HG03139 (cell line): ENCODE results near the gene TRPM1.
"Not testable (repeated sequence)": the region's sequence is repeated elsewhere in the genome, so short reads cannot be mapped to it uniquely, and the experiment has no call there.

Source experiments
- ATAC-seq: cut with Tn5 transposase; IDR thresholded peaks from one replicate; pipeline ENCODE4 v1.9.1; 2021; ENCODE audit not compliant: unreplicated experiment

TRPM1 gene

DNA sequence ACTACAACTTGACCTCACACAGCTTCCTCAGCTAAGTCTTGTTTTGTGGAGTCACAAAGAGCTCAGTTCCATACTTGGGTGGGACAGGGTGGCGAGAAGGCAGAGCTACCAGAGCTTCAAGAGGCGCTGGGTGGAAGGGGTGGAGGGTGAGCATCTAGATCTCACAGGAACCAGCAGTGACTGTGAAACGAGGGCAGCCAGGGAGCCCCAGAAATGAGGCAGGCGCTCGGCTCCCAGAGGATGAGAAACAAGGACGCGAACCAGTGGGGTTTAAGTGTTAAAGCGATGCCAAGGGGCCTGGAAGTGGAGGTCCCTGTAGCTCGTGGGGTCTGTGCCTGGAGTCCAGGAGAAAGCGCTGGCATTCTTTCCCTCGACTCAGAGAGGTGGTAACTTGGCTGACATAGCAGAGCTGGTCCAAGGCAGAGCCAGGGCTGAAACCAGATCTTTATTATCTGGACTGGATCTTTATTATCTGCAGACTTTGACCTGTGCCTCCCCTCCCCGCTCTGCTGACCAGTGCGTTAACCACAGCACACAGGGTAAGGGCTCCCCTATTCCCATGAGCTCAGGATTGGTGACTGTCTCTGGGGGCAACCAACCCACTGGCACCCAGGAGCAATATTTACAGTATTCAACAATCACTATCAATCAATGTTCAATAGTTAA lies 26.2 kb upstream of the TRPM1 start:
- no peak for ATAC-seq

DNA sequence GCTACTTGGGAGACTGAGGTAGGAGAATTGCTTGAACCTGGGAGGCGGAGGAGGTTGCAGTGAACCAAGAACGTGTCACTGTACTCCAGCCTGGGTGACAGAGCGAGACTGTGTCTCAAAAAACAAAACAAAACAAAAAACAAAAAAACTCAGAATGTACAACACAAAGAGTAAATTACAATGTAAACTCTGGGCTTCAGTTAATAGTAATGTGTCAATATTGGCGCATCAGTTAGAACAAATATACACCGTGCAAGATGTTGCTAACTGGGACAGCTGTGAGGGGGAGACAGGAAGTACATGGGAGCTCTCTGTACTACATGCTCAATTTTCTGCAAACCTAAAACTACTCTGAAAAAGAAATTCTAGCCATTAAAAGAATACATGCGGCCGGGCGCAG lies 23.5 kb upstream of the TRPM1 start:
- ATAC-seq, result no peak

DNA sequence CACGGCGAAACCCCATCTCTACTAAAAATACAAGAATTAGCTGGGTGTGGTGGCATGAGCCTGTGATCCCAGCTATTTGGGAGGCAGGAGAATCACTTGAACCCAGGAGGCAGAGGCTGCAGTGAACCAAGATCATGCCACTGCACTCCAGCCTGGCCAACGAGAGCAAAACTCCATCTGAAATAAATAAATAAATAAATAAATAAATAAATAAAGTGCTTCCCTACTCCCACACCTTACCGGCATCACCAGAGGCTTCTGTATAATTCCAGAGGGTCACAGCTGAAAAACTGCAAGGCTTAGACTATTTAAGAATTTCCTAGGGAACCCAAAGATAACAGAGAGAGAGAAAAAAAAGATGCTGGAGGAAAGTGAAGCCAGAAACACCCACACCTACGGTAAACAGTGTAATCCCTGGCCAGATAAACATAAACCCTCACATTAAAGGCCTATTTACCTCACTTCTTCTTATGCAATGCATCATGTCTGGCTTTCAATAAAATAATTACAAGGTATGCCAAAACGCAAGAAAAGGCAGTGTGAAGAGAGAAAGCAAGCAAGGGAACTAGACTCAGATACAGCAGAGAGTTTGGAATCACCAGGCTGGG lies 15.0 kb upstream of the TRPM1 start:
- ATAC-seq, result no peak

DNA sequence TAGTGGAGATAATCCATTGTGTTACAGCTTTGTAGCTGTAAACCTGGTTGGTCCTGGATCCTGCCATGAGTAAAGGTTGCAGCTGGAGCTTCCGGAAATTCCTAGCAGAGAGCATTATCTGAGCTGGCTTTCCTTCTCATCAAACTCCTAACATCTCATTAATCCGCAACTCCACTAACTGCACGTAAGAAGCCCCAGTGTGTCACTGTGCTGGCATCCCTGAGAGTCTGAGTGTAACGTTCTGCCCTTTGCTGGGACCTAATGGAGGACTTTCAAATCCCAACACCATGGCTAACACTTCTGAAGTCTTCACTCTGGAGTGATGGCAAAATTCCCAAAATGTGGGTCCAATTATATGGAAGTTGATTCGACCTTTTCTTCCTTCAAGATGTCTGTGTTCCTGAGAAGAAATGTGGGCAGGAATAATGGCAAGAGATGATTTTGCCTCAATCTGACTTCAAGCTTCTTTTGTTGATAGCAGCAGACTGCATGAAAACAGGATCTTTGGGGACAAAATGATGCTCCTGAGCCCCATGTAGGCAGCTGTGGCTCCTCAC lies 9.6 kb upstream of the TRPM1 start:
- no peak for ATAC-seq

DNA sequence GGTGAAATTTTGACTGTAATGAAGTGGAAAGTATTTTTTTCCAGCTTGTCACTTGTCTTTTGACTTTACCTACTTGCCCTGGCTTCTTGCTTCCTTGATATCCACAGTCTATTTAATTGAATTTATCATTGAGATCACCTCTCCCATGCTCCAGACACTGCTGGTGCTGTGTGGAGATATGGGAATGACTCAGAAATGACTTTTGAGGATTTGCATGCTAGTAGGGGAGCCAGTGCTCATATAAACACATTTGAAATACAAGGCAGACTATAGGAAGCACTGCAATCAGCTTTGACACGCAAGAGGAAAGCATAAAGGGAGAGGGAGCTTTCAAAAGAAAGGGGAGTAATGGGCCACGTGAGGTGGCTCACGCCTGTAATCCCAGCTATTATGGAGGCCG lies 7.3 kb upstream of the TRPM1 start:
- ATAC-seq, result no peak

DNA sequence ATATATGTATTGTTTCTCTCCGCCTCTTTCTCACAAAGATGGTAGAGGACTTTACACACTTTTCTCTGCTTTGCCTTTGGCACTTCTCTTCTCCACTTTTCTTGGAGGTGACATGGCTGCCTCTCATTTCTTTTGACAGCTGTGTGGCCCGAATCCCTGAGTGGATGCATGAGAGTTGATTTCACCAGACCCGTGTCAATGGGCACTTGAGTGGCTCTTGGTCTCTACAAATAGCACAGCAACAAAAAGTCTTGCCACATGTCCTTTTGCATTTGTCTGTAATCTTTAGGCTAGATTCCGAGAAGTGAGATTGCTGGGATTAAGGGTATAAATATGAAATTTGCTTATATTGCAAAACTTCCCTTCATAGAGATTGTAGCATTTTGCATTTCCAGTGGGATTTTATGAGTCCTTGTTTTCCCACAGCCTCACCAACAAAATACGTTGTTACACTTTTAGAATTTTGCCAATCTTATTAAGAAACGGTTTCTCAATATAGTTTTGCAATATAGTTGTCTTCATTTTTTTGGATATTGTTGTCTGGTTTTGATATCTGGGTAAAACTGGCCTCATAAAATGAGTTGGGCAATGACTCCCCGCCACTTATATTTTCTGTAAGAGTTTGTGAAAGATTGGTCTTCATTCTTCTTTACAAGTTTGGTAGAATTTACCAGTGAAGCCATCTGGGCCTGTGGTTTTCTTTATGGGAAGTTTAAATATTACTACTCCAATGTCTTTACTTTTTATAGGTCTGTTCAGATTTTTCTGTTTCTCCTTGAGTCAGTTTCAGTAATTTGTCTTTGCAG lies 5.2 kb upstream of the TRPM1 start:
- no peak for ATAC-seq

DNA sequence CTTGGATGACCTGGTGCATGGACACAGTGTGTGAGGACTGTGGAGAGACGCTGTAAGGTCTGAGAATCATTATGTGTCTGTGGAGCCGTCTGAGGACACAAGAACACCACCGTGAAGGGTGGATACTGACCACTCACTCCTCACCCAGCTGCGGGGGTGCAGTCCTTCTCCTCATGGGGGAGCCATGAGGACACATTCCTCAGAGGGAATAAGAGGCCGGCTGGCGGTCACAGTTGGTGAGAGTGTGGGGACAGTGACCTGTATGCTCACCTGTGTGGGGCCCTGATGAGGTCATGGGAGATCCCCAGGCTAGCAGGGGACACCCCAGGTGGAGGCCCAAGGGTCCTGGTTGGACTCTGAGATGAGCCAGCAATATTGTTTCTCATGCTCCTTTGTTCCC lies 2.5 kb upstream of the TRPM1 start:
- no peak for ATAC-seq

DNA sequence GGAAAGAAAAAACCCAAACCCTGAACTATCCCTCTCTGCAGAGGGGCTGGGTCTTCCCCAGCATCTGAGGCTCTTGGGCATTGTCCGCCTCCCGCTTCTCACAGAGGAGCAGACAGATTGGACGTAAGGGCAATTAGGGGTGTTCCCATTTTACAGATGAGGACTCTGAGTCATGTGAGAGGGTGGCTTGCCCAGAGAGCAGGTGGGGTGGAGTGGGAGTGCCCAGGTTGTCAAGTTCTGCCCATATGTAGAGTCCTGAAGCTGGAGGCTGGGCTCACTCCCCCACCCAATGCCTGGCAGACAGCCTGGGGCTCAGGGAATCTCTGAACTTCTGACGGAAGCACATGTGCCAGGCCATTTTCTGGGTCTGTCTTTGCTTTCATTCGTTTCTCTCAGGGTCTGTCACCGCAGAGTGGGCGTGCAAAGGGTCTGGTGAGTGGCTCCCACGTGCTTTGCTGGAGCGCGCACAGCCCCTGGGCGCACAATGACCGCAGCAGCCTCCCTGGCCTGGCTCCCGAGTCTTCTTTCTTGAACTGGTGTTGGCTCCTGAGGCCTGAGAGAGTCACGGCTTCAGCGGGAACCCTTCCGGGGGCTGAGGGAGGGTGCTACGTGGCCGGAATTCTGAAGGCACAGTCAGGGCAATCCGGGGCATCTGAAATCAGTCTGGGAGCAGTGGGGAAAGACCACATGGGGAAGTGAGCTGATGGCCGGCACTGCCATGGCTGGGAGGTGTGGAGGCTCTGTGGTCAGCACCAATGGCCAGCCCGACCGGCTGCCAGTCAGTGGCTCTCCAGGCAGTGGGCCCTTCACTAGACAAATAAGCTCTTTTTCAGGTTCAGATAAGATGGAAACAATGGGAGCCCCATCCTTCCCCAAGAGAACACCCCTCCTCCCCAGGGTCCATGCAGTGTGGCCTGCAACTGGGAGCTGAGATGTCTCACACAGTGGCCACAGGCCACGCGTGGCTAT lies 1.1 kb upstream of the TRPM1 start:
- no peak for ATAC-seq

DNA sequence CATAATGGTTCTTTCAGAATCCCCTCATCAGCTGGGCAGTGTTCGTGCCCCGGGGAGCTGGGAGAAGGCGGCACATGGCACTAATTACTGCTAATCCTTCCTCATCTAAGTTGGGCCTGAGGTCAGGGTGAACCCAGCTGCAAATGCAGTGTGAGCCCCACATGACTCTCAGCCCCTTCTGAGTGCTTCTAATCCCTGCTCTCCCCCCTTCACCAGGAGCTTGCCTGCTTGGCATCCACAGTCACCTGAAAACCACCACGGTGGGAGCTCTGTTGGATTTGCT lies 455 bp upstream of the TRPM1 start:
- ATAC-seq, result no peak

DNA sequence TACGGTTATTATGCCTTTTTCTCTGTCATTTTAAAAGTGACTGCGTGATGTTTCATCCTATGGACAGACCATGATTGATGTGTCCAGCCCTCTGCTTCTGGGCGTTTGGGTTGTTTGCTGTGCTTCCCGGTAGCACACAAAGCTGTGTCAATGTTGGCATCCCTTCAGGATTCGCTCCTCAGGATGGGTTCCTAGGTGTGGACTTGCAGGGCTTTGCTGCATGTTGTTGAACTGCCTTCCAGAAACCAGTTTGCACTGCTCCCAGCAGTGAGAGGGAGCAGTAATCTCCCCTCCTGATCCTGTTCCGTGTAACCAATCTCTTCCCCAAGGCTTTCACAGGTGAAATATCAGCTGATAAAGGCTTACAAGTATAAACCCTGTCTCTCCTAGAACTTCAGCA lies 787 bp downstream of the TRPM1 start:
- ATAC-seq, result no peak

DNA sequence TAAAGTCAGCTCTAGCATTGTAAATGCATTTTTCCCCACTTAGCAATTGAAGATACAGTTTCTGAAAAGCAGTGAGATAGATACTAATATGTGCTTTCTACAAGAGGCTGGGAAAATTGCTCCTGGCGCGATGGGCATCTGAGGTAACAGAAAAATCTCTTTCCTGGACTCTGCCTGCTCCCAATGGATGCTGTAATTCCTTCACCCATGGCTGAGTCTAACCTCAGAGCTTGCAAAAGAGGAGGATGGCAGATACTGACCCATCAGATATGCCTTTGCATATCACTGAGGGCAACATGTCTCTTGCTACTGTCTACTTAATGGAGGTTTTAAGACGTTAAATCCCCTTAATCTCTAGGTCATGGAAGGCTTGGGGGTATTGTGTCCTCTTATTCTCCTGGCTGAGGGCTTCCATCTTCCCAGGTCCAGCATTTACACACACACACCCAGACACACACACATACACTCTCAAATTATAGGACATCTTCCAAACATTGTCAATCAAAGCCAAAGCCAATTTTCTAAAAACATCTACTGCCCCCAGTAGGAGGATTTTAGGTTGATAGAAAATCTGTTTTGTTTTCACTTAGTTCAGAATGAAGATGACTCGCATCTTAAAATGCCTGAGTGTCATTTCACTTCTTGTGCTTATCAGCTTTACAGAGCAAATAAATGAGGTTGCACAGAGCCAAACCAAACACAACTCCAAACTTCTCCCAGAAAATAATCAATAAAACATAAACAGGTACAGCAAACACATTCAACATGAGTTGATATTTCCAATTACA lies 2.4 kb downstream of the TRPM1 start:
- no peak for ATAC-seq

DNA sequence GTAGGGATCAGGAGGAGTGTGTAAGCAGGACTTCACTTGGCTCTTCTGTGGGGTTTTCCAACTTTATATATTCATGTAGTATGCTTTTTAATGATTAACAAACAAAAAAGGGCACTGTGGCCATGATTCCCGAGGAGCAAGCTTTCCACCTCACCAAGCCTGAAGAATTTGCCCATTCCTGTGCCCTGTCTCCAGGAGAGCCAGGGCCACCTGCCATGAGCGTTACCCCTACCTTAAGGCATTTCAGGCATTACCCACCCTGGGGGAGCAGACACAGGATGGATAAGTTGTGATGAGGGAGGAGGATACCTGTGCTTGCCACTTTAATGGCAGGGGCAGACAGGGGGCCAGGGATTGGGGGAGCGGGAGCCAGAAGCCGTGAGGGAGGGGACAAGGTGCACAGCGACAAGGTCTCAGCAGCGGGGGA lies 3.0 kb downstream of the TRPM1 start:
- no peak for ATAC-seq

DNA sequence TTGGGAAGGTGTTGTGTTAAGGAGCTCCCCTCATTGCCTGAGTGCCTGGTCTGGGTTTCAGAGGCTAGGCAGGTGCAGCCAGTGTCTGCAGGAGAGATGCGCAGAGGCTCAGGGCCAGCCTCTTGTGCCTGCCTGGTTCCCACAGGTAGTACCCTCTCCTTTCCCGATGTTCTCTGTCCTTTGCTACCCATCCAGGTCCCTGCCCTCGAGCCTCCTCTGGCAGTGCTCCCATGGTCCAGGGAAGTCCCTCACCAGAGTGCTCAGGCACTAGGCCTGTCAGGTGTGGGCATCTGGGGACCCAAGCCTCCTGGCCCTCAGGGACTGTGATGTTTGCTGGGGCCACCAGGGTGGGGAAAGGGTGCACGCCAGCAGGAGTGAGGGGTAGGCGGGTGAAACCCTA lies 5.0 kb downstream of the TRPM1 start:
- ATAC-seq, result no peak

DNA sequence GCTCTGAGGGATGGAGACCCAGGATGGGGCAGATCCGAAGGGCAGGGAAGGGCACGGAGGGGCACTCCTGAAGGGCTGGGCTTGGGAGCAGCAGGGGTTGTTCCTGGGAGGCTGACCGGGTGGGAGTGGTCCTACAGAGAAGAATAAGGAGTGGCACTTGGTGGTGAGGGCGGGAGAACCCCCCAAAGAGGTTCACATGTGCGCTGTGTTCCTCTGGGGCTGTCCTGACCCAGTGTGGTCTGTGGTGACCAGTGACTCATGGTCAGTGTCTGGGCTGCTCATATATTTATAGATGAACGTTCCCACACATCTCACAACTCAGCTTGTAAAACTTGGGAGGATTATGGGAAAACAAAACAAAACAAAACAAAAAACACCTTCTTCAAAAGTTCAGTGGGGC lies 10.0 kb downstream of the TRPM1 start:
- ATAC-seq, result no peak

DNA sequence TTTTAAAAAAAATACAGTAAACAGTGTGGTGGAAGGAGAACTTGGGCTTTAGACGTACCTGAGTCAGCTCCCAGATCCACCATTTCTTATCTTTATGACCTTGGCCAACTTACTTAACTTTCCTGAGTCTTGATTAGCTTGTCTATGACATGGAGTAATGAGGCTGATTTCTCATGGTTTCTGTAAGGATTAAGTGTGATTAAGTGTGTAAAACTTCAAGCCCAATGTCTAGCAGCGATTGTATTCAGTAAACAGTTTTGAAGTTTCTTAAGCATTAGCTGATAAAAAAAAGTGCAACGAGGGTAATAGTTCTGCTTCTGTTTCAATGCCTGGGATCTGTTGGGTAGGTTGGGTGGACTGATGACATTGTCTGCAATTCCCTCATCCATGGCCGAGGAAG lies 10.8 kb downstream of the TRPM1 start:
- no peak for ATAC-seq

DNA sequence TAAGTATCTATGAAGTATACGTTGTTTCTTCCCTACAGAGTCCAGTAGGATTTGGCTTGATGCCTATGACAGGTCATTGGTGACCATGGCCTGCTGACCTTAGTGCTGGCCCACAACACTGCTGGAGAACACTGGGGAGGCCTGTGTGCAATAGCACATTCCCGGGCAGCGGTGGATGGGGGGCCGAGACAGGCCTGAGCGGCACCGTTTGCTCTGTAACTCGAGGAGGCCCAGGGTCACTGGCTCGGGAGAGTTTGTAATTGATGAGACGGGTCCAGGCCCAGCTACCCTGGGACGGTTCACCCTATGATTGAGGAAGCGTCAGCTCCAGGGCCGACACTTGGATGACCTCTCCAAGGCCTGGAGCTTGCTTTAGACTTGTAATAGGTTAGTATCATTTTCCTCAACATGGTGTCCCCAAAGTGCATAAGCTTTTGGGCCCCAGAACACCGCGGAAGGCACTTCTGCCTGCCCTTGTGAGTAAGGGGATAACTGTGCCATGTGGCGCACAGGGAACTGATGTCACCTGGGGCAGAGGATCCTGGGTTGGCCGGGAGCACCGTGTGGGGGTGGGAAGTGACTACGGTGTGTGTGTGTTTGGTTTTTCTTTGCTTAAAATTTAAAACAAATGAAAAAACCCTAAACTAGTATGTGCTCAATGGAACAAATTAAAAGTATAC lies 12.0 kb downstream of the TRPM1 start:
- ATAC-seq, result no peak

DNA sequence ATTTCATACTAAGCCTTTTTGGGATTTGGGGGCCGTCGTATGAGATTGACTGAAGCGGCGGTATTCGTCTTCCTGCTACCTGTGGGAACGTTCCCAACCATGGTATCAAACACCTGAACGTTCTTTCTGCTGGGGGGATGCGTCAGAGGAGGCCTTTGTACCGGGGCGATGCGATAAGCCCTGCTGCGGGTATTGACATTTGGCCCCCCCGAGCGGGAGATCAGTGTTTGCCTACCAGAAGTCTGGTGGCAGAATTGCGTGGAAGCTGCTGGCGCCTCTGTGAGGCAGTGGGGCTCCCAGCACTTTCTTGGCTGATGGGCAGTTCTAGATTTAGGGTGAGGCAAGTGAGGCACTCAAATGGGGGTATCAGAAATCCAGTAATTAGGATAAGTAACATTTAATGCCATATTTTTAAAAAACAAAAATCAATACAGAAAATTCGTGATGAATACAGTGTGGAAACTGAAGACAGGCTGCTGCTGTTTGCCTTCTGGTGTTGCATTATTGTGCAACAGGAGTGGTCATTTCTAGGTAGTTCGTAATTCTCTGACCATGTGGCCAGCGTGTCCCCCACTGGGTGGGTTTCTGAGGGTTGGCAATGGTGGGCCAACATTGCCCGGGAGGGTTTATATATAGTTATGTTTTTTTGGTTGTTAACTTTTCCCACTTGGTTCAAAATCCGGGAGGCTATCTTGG lies 12.7 kb downstream of the TRPM1 start:
- ATAC-seq, result no peak

DNA sequence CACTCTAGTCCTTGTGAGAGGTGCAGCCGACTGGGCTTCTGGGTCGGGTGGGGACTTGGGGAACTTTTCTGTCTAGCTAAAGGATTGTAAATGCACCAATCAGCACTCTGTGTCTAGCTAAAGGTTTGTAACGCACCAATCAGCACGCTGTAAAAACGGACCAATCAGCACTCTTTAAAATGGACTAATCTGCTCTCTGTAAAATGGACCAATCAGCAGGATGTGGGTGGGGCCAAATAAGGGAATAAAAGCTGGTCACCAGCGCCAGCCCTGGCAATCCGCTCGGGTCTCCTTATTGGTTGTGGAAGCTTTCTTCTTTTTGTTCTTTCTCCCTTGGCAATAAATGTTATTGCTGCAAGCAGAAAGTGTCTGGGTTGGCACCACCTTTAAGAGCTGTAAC lies 13.5 kb downstream of the TRPM1 start:
- ATAC-seq, result not testable (repeated sequence)

DNA sequence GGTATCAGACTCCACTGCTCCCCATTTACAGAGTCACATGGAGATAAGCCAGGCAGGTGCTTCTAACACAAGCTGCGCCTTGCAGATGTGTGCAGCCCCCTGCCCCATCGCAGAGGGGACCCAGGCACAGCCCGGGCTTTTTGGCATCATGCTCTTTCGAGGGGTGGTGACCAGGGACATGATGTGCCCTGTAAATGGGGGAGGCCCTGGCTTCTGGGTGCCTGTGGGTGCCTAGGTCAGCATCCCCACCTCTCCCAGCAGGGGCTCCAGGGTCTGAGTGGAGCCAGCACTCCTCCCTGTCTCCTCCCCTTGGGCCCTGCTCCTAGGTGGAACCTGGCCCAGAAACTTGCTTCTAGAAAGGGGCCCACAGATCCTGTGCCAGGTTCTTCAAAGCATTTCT lies 15.2 kb downstream of the TRPM1 start:
- no peak for ATAC-seq
